GM23248 (cell line): ENCODE data around the gene RELT. TPM values are rescaled to one million over a fixed set of nuclear protein-coding genes. Genes with fewer than 3 reads are reported as not detected.

Experiments
- DNase-seq: peaks from one replicate; pipeline ENCODE4 v3.0.0-alpha.2; 2015
- H2AFZ ChIP-seq: fragments of 200-600 bp; sonication (generic); 2 replicates; pipeline ENCODE4 v1.6.1; 2016; ENCODE audit warnings: antibody characterized with exemption
- H3F3A ChIP-seq: fragments of 200-600 bp; sonication (generic); 2 replicates; pipeline ENCODE4 v1.6.1; 2016; ENCODE audit warnings: mild to moderate bottlenecking, antibody characterized with exemption, mixed run types; ENCODE audit not compliant: insufficient read depth
- H3K27ac ChIP-seq: fragments of 200-600 bp; sonication (generic); 2 replicates; pipeline ENCODE4 v1.5.1; 2016; ENCODE audit warnings: mild to moderate bottlenecking
- H3K27me3 ChIP-seq: fragments of 200-600 bp; sonication (generic); replicated peaks from 2 replicates; pipeline ENCODE4 v1.6.1; 2016; ENCODE audit warnings: mild to moderate bottlenecking; ENCODE audit not compliant: insufficient read depth
- H3K36me3 ChIP-seq: fragments of 200-600 bp; sonication (generic); 2 replicates; pipeline ENCODE4 v1.6.1; 2016; ENCODE audit warnings: low read depth, mild to moderate bottlenecking
- H3K4me1 ChIP-seq: fragments of 200-600 bp; sonication (generic); 2 replicates; pipeline ENCODE4 v1.6.1; 2016; ENCODE audit warnings: mild to moderate bottlenecking; ENCODE audit not compliant: insufficient read depth
- H3K4me2 ChIP-seq: fragments of 200-600 bp; sonication (generic); one replicate; pipeline ENCODE4 v1.6.1; 2016; ENCODE audit warnings: mild to moderate bottlenecking; ENCODE audit not compliant: unreplicated experiment
- H3K4me3 ChIP-seq: fragments of 200-600 bp; sonication (generic); 2 replicates; pipeline ENCODE4 v1.5.1; 2016; ENCODE audit warnings: mild to moderate bottlenecking
- H3K79me2 ChIP-seq: fragments of 200-600 bp; sonication (generic); 2 replicates; pipeline ENCODE4 v1.6.1; 2016; ENCODE audit warnings: mild to moderate bottlenecking; ENCODE audit not compliant: insufficient read depth
- H3K9ac ChIP-seq: fragments of 200-600 bp; sonication (generic); 2 replicates; pipeline ENCODE4 v1.6.1; 2016; ENCODE audit warnings: mild to moderate bottlenecking
- H3K9me2 ChIP-seq: fragments of 200-600 bp; sonication (generic); 2 replicates; pipeline ENCODE4 v1.6.1; 2016; ENCODE audit warnings: mixed run types, mild to moderate bottlenecking, moderate library complexity; ENCODE audit not compliant: insufficient read depth
- H3K9me3 ChIP-seq: fragments of 200-600 bp; sonication (generic); one replicate; pipeline ENCODE4 v1.6.1; 2017; ENCODE audit warnings: low read depth
- H4K20me1 ChIP-seq: fragments of 200-600 bp; sonication (generic); 2 replicates; pipeline ENCODE4 v1.6.0; 2016; ENCODE audit not compliant: insufficient read depth
- EZH2 ChIP-seq: fragments of 200-600 bp; sonication (generic); IDR thresholded peaks from 2 replicates; pipeline ENCODE4 v1.6.1; 2018; ENCODE audit warnings: antibody characterized with exemption, mild to moderate bottlenecking; ENCODE audit not compliant: insufficient read depth, poor library complexity, severe bottlenecking
- EZH2phosphoT487 ChIP-seq: fragments of 200-600 bp; sonication (generic); IDR thresholded peaks from 2 replicates; pipeline ENCODE4 v1.6.1; 2018; ENCODE audit warnings: antibody characterized with exemption, moderate library complexity, mild to moderate bottlenecking, low read depth; ENCODE audit not compliant: insufficient read depth
- WGBS, 2 experiments: methylation state at CpG; one replicate each; pipeline ENCODE4 v1.1.6; 2015 to 2017; ENCODE audit warnings: low lambda C conversion rate in 2 of 2, low coverage in 1 of 2; ENCODE audit errors: missing lambda C conversion rate in 2 of 2; 5-methylcytosine and 5-hydroxymethylcytosine counted together
- in situ Hi-C: fragments of 300-500 bp; cut with MboI; formaldehyde crosslinking; loops from 2 replicates; pipeline ENCODE4 v1.15.0; 2020
- polyA plus RNA-seq: library from polyadenylated mRNA; unstranded; fragments of >200 nt; fragmentation: Nextera tagmentation; extraction: Ambion mirVana; gene quantifications from 2 replicates; pipeline ENCODE4 v1.2.1, GENCODE V29; 2016
- total RNA-seq: library from RNA; depleted of rRNA; stranded (reverse); fragments of >200 nt; shearing (Covaris generic); gene quantifications from 2 replicates; pipeline ENCODE4 v1.2.3, GENCODE V29; 2014

RELT gene
- total and polyA plus RNA-seq, 2 experiments from 2014 or later: 2.9 to 8.2 TPM

- Histone ChIP-seq H3K9ac (0 out of 2 replicates have a peak overlapping the region, but pooled peaks have one; percentile 14), H3K4me2 (no peak overlapping the region), H3K4me3 (no peak overlapping the region), H4K20me1 (no peaks in the 10 kb centered on the region), H3K36me3 (no peaks in the 10 kb centered on the region), H3F3A (no peaks in the 10 kb centered on the region), H3K4me1 (no peaks in the 10 kb centered on the region; the same call in 1 of the 2 replicates), H3K9me2 (no peaks in the 10 kb centered on the region), H3K79me2 (peaks cover 89% of the 10 kb centered on the region), H3K27me3 (no peaks in the 10 kb centered on the region), H3K9me3 (no peaks in the 10 kb centered on the region), H2AFZ (no peak overlapping the region), H3K27ac (no peak overlapping the region)
- in situ Hi-C loops: no loop called here
- WGBS, 2 experiments: 86 to 91% methylated on average over 8 of the region's 8 CpGs
- no peak for DNase-seq
- TF ChIP-seq EZH2phosphoT487: no peak
- no peak for TF ChIP-seq EZH2
These were observed 9.8 kb downstream of the RELT start for GRCh38 chr11:73386016-73386415.

- Histone ChIP-seq H3F3A (no peaks in the 10 kb centered on the region), H3K79me2 (peaks cover 89% of the 10 kb centered on the region), H3K9ac (no peak overlapping the region), H3K9me2 (no peaks in the 10 kb centered on the region), H2AFZ (no peak overlapping the region), H3K4me1 (no peaks in the 10 kb centered on the region; the same call in 1 of the 2 replicates), H3K27me3 (no peaks in the 10 kb centered on the region), H3K27ac (no peak overlapping the region), H4K20me1 (no peaks in the 10 kb centered on the region), H3K4me2 (no peak overlapping the region), H3K9me3 (no peaks in the 10 kb centered on the region), H3K36me3 (no peaks in the 10 kb centered on the region), H3K4me3 (no peak overlapping the region)
- no peak for DNase-seq
- 97 to 98% methylated on average over 7 to 8 of the region's 8 CpGs for whole genome bisulfite sequencing, 2 experiments
- TF ChIP-seq EZH2phosphoT487: no peak
- no peak for TF ChIP-seq EZH2
- in situ Hi-C loops: no loop called here
These were observed 10.3 kb downstream of the RELT start for GRCh38 chr11:73386546-73386945.

DNA sequence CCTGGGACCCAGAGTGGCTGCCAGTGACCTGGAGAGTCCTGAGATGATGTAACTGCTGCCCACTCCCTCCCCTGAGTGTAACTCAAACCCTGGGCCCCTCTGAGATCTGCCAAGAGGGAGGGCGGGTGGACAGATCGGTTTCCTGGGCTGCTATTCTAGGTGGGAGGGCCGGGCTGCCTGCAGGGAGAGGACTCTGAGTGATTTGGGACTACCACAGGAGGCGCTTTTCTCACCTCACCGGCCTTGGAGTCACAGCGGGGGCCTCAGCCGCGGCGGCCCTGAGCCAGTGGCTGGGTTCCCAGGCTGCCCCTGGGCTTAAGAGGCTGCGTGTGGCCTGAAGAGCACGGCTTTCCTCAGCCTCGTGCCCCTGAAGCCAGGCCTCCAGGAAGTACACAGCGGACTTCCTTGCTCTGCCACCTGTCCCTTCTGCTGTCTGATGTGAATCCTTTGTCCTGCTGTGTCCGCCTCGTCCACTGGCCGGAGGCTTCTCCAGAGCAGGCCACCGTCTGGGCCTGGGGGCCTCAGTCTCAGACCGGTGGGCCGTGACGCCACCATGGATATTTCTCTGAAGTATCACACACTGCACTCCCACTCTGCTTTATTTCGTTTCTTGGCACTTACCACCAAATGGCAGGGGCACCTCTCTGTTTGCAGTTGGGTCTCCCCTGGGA lies 11.5 kb downstream of the RELT start:
- H2AFZ ChIP-seq: no peak overlapping the region
- H4K20me1 ChIP-seq: no peaks in the 10 kb centered on the region
- H3K27me3 ChIP-seq: no peaks in the 10 kb centered on the region
- 93 to 94% methylated on average over 16 to 21 of the region's 21 CpGs for WGBS, 2 experiments
- H3K4me2 ChIP-seq: no peak overlapping the region
- H3K79me2 ChIP-seq: peaks cover 81% of the 10 kb centered on the region
- H3F3A ChIP-seq: no peaks in the 10 kb centered on the region
- H3K9me2 ChIP-seq: no peaks in the 10 kb centered on the region
- no peak overlapping the region for H3K27ac ChIP-seq
- TF ChIP-seq EZH2 (no peak), EZH2phosphoT487 (no peak)
- no peak overlapping the region for H3K9ac ChIP-seq
- no peaks in the 10 kb centered on the region for H3K36me3 ChIP-seq
- no peak overlapping the region for H3K4me3 ChIP-seq
- H3K9me3 ChIP-seq: no peaks in the 10 kb centered on the region
- no peak for DNase-seq
- H3K4me1 ChIP-seq: no peaks in the 10 kb centered on the region; the same call in 1 of the 2 replicates
- in situ Hi-C loops: no loop called here

DNA sequence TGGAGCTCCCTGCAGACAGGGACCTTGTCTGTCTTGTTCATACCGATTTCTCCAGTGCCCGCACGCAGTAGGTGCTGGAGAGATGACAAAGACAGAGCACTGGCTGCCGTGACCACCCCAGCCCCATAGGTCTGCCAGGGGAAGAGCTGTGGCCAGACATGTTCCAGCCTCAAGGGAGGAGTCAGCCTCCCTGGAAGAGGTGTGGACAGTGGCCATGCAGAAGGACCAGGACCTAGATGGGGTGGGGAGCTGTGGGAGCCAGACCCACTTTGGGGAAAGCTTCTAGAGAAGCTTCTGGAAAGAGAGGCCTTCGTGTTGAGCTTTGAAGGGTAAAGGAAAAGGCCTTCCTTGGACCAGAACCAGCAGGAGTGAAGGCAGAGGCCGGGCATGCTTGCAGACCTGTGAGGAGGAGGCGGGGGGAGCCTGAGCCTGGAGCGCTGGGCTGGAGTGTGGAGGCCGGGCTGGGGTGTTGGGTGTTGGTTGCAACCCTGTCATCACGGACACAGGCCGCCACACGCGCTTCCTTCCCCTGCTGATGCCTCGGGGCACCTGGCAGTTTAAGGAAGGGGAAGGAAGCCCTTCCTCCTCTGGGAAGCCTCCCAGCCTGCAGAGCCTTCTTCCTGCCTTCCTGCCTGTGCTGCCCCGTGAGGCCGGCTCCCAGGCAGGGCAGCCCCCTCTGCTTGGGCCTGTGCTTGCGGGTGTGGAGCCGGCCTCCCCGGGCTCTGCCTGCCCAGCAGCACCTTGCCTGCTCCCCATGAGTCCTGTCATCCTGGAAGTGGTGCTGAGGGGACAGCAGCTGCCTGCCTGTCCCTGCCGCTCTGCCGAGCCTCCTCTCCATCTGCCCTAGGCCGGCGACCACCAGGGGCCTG lies 12.3 kb downstream of the RELT start:
- H3K4me1 ChIP-seq: no peaks in the 10 kb centered on the region; the same call in 1 of the 2 replicates
- DNase-seq: no peak
- in situ Hi-C loops: no loop called here
- H3F3A ChIP-seq: no peaks in the 10 kb centered on the region
- H3K9ac ChIP-seq: no peak overlapping the region
- TF ChIP-seq EZH2: no peak
- no peak for TF ChIP-seq EZH2phosphoT487
- H3K79me2 ChIP-seq: peaks cover 73% of the 10 kb centered on the region
- no peaks in the 10 kb centered on the region for H3K9me3 ChIP-seq
- H3K36me3 ChIP-seq: no peaks in the 10 kb centered on the region
- H2AFZ ChIP-seq: no peak overlapping the region
- H3K9me2 ChIP-seq: no peaks in the 10 kb centered on the region
- H3K27ac ChIP-seq: no peak overlapping the region
- H3K27me3 ChIP-seq: no peaks in the 10 kb centered on the region
- no peak overlapping the region for H3K4me2 ChIP-seq
- no peaks in the 10 kb centered on the region for H4K20me1 ChIP-seq
- WGBS, 2 experiments: 91 to 93% methylated on average over 20 to 23 of the region's 23 CpGs
- H3K4me3 ChIP-seq: no peak overlapping the region
